ENCODE results near the gene CNTN4. TPM values are rescaled to one million over a fixed set of nuclear protein-coding genes. Genes with fewer than 3 reads are reported as not detected.

The CNTN4 gene
- total RNA-seq, 1 donor = under 0.01 TPM

DNA sequence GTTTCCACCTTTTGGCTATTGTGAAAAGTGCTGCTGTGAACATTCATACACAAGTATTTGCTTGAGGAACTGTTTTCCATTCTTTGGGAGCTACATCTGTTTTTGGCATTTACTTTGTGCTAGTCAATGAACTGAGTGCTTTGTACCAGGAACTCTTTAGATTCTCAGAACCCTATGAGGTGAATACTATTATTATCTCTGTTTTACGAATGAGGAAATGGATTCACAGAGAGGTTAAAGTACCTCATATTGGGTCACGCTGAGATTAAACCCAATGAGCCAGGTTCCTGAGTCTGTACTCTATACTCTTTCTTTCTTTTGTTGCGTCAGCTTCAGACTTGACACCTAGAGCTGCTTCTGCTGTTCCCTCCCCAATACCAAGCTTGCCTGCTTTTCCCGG, 358.1 kb downstream of the CNTN4 start:
- H3K79me2 ChIP-seq (ENCODE audit: insufficient read depth, low read length) = no peaks in the 10 kb centered on the region
- no peaks in the 10 kb centered on the region for H3K27me3 ChIP-seq (ENCODE audit: insufficient read depth, low read length)
- no peaks in the 10 kb centered on the region for H3K4me1 ChIP-seq (ENCODE audit: insufficient read depth, low read length)
- H4K20me1 ChIP-seq (ENCODE audit: insufficient read depth, low read length) = no peaks in the 10 kb centered on the region
- no peaks in the 10 kb centered on the region for H3K9me3 ChIP-seq (ENCODE audit: low read depth, low read length)
- no peaks in the 10 kb centered on the region for H3K36me3 ChIP-seq (ENCODE audit: insufficient read depth, low read length)
- H3K4me2 ChIP-seq (ENCODE audit: insufficient read depth, low read length) = no peak overlapping the region
- DNase-seq (ENCODE audit: insufficient read length, low spot score, missing footprints) = no peak
- no peak overlapping the region for H3K4me3 ChIP-seq (ENCODE audit: insufficient read depth, low read length)
- H3K27ac ChIP-seq (ENCODE audit: low read depth, low read length) = no peak overlapping the region
- TF ChIP-seq, protein P1, sequence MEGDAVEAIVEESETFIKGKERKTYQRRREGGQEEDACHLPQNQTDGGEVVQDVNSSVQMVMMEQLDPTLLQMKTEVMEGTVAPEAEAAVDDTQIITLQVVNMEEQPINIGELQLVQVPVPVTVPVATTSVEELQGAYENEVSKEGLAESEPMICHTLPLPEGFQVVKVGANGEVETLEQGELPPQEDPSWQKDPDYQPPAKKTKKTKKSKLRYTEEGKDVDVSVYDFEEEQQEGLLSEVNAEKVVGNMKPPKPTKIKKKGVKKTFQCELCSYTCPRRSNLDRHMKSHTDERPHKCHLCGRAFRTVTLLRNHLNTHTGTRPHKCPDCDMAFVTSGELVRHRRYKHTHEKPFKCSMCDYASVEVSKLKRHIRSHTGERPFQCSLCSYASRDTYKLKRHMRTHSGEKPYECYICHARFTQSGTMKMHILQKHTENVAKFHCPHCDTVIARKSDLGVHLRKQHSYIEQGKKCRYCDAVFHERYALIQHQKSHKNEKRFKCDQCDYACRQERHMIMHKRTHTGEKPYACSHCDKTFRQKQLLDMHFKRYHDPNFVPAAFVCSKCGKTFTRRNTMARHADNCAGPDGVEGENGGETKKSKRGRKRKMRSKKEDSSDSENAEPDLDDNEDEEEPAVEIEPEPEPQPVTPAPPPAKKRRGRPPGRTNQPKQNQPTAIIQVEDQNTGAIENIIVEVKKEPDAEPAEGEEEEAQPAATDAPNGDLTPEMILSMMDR (IDR thresholded peaks at IDR 0.05; ENCODE audit: extremely low read depth, low read depth, low read length) = no peak
- H2AFZ ChIP-seq (ENCODE audit: low read length) = no peak overlapping the region

GRCh38 chr3:2458816-2459215, 360.1 kb downstream of the CNTN4 start:
- TF ChIP-seq, protein P1 (IDR thresholded peaks at IDR 0.05; ENCODE audit: extremely low read depth, low read depth, low read length) = no peak
- no peaks in the 10 kb centered on the region for H4K20me1 ChIP-seq (ENCODE audit: insufficient read depth, low read length)
- H3K4me1 ChIP-seq (ENCODE audit: insufficient read depth, low read length) = no peaks in the 10 kb centered on the region
- H3K4me2 ChIP-seq (ENCODE audit: insufficient read depth, low read length) = no peak overlapping the region
- no peaks in the 10 kb centered on the region for H3K27me3 ChIP-seq (ENCODE audit: insufficient read depth, low read length)
- H3K4me3 ChIP-seq (ENCODE audit: insufficient read depth, low read length) = no peak overlapping the region
- H3K79me2 ChIP-seq (ENCODE audit: insufficient read depth, low read length) = no peaks in the 10 kb centered on the region
- H3K27ac ChIP-seq (ENCODE audit: low read depth, low read length) = no peak overlapping the region
- no peak overlapping the region for H2AFZ ChIP-seq (ENCODE audit: low read length)
- H3K36me3 ChIP-seq (ENCODE audit: insufficient read depth, low read length) = no peaks in the 10 kb centered on the region
- H3K9me3 ChIP-seq (ENCODE audit: low read depth, low read length) = peaks cover 2% of the 10 kb centered on the region
- no peak for DNase-seq (ENCODE audit: insufficient read length, low spot score, missing footprints)

- no peak overlapping the region for H3K4me3 ChIP-seq (ENCODE audit: insufficient read depth, low read length)
- H3K4me1 ChIP-seq (ENCODE audit: insufficient read depth, low read length) = no peaks in the 10 kb centered on the region
- no peak overlapping the region for H3K27ac ChIP-seq (ENCODE audit: low read depth, low read length)
- H3K9me3 ChIP-seq (ENCODE audit: low read depth, low read length) = peaks cover 8% of the 10 kb centered on the region
- no peak overlapping the region for H3K4me2 ChIP-seq (ENCODE audit: insufficient read depth, low read length)
- no peaks in the 10 kb centered on the region for H4K20me1 ChIP-seq (ENCODE audit: insufficient read depth, low read length)
- no peaks in the 10 kb centered on the region for H3K79me2 ChIP-seq (ENCODE audit: insufficient read depth, low read length)
- TF ChIP-seq, protein P1 (IDR thresholded peaks at IDR 0.05; ENCODE audit: extremely low read depth, low read depth, low read length) = no peak
- H3K27me3 ChIP-seq (ENCODE audit: insufficient read depth, low read length) = no peaks in the 10 kb centered on the region
- DNase-seq (ENCODE audit: insufficient read length, low spot score, missing footprints) = no peak
- H3K36me3 ChIP-seq (ENCODE audit: insufficient read depth, low read length) = no peaks in the 10 kb centered on the region
- H2AFZ ChIP-seq (ENCODE audit: low read length) = no peak overlapping the region
Measured at GRCh38 chr3:2465842-2466241, 367.2 kb downstream of the CNTN4 start.

- Histone ChIP-seq H3K27me3 (ENCODE audit: insufficient read depth, low read length) (no peaks in the 10 kb centered on the region), H3K9me3 (ENCODE audit: low read depth, low read length) (peaks cover 6% of the 10 kb centered on the region), H3K4me1 (ENCODE audit: insufficient read depth, low read length) (no peaks in the 10 kb centered on the region)
Measured at GRCh38 chr3:2468816-2469215, 370.1 kb downstream of the CNTN4 start.

More at GRCh38 chr3:2468816-2469215, 370.1 kb downstream of the CNTN4 start:
- no peaks in the 10 kb centered on the region for H4K20me1 ChIP-seq (ENCODE audit: insufficient read depth, low read length)
- H3K4me2 ChIP-seq (ENCODE audit: insufficient read depth, low read length) = no peak overlapping the region
- H3K27ac ChIP-seq (ENCODE audit: low read depth, low read length) = no peak overlapping the region
- H3K4me3 ChIP-seq (ENCODE audit: insufficient read depth, low read length) = no peak overlapping the region
- TF ChIP-seq, protein P1 (IDR thresholded peaks at IDR 0.05; ENCODE audit: extremely low read depth, low read depth, low read length) = no peak
- no peaks in the 10 kb centered on the region for H3K36me3 ChIP-seq (ENCODE audit: insufficient read depth, low read length)
- no peak for DNase-seq (ENCODE audit: insufficient read length, low spot score, missing footprints)
- H3K79me2 ChIP-seq (ENCODE audit: insufficient read depth, low read length) = no peaks in the 10 kb centered on the region
- no peak overlapping the region for H2AFZ ChIP-seq (ENCODE audit: low read length)

Measured in osteoblast (primary cell).